B cell (primary cell): ENCODE results near the gene SGPL1. TPM values are rescaled to one million over a fixed set of nuclear protein-coding genes. Genes with fewer than 3 reads are reported as not detected.

Source experiments
- ATAC-seq: fragments of 200-7000 bp; cut with Tn5 transposase; one replicate; pipeline ENCODE4 v1.10.0; 2021; ENCODE audit warnings: low read depth, mild to moderate bottlenecking, moderate number of reproducible peaks, moderate library complexity
- CTCF ChIA-PET: fragments of 350-600 bp; sonication (Branson Sonifier 250); formaldehyde crosslinking; loops from one replicate; lab custom pipeline; 2021; ENCODE audit warnings: antibody characterized with exemption, inconsistent platforms; lab: Charles Lee
- POLR2A ChIA-PET: fragments of 350-600 bp; sonication (Branson Sonifier 250); formaldehyde crosslinking; loops from one replicate; lab custom pipeline; 2021; ENCODE audit warnings: antibody characterized with exemption; lab: Charles Lee
- DNase-seq: peaks from one replicate; pipeline ENCODE4 v3.0.0; 2013
- H2AFZ ChIP-seq: 2 replicates; pipeline ENCODE4 v1.6.1; 2012; ENCODE audit warnings: mild to moderate bottlenecking, low read depth, low read length; ENCODE audit not compliant: insufficient read depth, poor library complexity, severe bottlenecking
- H3K27ac ChIP-seq, 2 donors: 1 replicate in 1 of 2; 2 replicates in 1 of 2; pipeline ENCODE4 v1.5.1; 2012 to 2013; ENCODE audit warnings: low read length in 2 of 2, mild to moderate bottlenecking in 2 of 2, moderate library complexity in 1 of 2
- H3K27me3 ChIP-seq, 4 experiments: fragments of 200-600 bp in 1 of 4; sonication (generic) in 1 of 4; replicated peaks in 1 of 4; 1 replicate in 2 of 4; 2 replicates in 2 of 4; pipeline versions ENCODE4 v1.6.1 to v1.7.0; 2013 to 2016; ENCODE audit warnings: low read length in 3 of 4, mild to moderate bottlenecking in 2 of 4, mixed read lengths in 1 of 4, moderate library complexity in 1 of 4; ENCODE audit not compliant: insufficient read depth in 4 of 4, control insufficient read depth in 3 of 4; ENCODE audit errors: control extremely low read depth in 1 of 4
- H3K36me3 ChIP-seq, 2 experiments: replicated peaks in 1 of 2; 1 replicate in 1 of 2; 2 replicates in 1 of 2; pipeline versions ENCODE4 v1.6.1 to v1.7.1; 2013; ENCODE audit warnings: low read length in 1 of 2; ENCODE audit not compliant: insufficient read depth in 2 of 2, control insufficient read depth in 1 of 2; ENCODE audit errors: control extremely low read depth in 1 of 2, extremely low read depth in 1 of 2
- H3K4me1 ChIP-seq, 2 donors: fragments of 200-600 bp in 1 of 2; sonication (generic) in 1 of 2; 1 replicate in 1 of 2; 2 replicates in 1 of 2; pipeline versions ENCODE4 v1.5.1 to v1.6.1; 2013 to 2017; ENCODE audit warnings: low read length in 2 of 2; ENCODE audit not compliant: control insufficient read depth in 2 of 2, insufficient read depth in 2 of 2
- H3K4me2 ChIP-seq: replicated peaks from 2 replicates; pipeline ENCODE3; 2012; ENCODE audit warnings: mild to moderate bottlenecking, low read depth, low read length; ENCODE audit not compliant: poor library complexity, severe bottlenecking
- H3K4me3 ChIP-seq, 5 experiments: fragments of 200-600 bp in 1 of 5; sonication (generic) in 1 of 5; 1 replicate in 3 of 5; 2 replicates in 2 of 5; pipeline versions ENCODE4 v1.5.1 to v1.7.0; 2011 to 2016; ENCODE audit warnings: low read length in 4 of 5, mild to moderate bottlenecking in 4 of 5, low read depth in 2 of 5, control low read depth in 1 of 5, moderate library complexity in 1 of 5; ENCODE audit not compliant: insufficient read depth in 1 of 5; ENCODE audit errors: control extremely low read depth in 1 of 5, extremely low read depth in 1 of 5
- H3K79me2 ChIP-seq: fragments of 200-600 bp; sonication (generic); one replicate; pipeline ENCODE4 v1.6.0; 2016; ENCODE audit warnings: low read length; ENCODE audit not compliant: control insufficient read depth, insufficient read depth
- H3K9ac ChIP-seq: fragments of 200-600 bp; sonication (generic); 2 replicates; pipeline ENCODE4 v1.6.1; 2017; ENCODE audit warnings: mild to moderate bottlenecking, low read length, moderate library complexity
- H3K9me3 ChIP-seq, 3 donors: one replicate each; pipeline versions ENCODE4 v1.6.1 to v1.7.1; 2013; ENCODE audit warnings: low read length in 2 of 3; ENCODE audit not compliant: control insufficient read depth in 2 of 3, insufficient read depth in 1 of 3; ENCODE audit errors: control extremely low read depth in 1 of 3
- H4K20me1 ChIP-seq: 2 replicates; pipeline ENCODE4 v1.6.0; 2012; ENCODE audit warnings: mild to moderate bottlenecking, low read length; ENCODE audit not compliant: insufficient read depth, control insufficient read depth, poor library complexity, severe bottlenecking
- H3K27ac Mint-ChIP-seq: one replicate; pipeline ENCODE4 v1.8.0; 2021; ENCODE audit warnings: mixed read lengths
- H3K27me3 Mint-ChIP-seq: one replicate; pipeline ENCODE4 v1.8.0; 2021; ENCODE audit warnings: mixed read lengths
- H3K4me1 Mint-ChIP-seq: one replicate; pipeline ENCODE4 v1.8.0; 2021; ENCODE audit warnings: mixed read lengths
- H3K4me3 Mint-ChIP-seq: one replicate; pipeline ENCODE4 v1.8.0; 2021; ENCODE audit warnings: mixed read lengths
- H3K9me3 Mint-ChIP-seq: one replicate; pipeline ENCODE4 v1.8.0; 2022; ENCODE audit warnings: mixed read lengths; ENCODE audit not compliant: insufficient read depth
- EZH2 ChIP-seq: IDR thresholded peaks from 2 replicates; pipeline ENCODE4 v1.6.1; 2012; ENCODE audit warnings: borderline replicate concordance, low read depth, mild to moderate bottlenecking, moderate library complexity, low read length; ENCODE audit not compliant: insufficient read depth, poor library complexity, severe bottlenecking
- WGBS: methylation state at CpG from one replicate; pipeline ENCODE4 v1.1.5; 2013; ENCODE audit warnings: missing lambda C conversion rate; ENCODE audit not compliant: insufficient coverage; 5-methylcytosine and 5-hydroxymethylcytosine counted together
- intact Hi-C: fragments of 100-400 bp; cut with micrococcal nuclease; formaldehyde crosslinking; loops from one replicate; pipeline ENCODE4 v1.10.0; 2022
- polyA plus RNA-seq: library from polyadenylated mRNA; depleted of rRNA; stranded (reverse); fragments of >200 nt; gene quantifications from 2 replicates; pipeline ENCODE4 v1.2.3, GENCODE V29; 2012
- total RNA-seq, 2 donors: library from RNA; stranded (reverse); fragments of 120-200 nt in 1 of 2; gene quantifications; 1 replicate in 1 of 2; 2 replicates in 1 of 2; pipeline versions ENCODE4 v1.2.3 to v1.2.4, GENCODE V29; 2013 to 2022
- TF ChIP-seq, protein P1 (sequence below): fragments of 200-600 bp; IDR thresholded peaks from one replicate; pipeline ENCODE4 v1.8.0; 2022; ENCODE audit warnings: antibody characterized with exemption, mild to moderate bottlenecking

SGPL1 gene
- total and polyA plus RNA-seq, 2 donors (not counting 1 experiment from before 2014, with no cell fraction given) = 9.1 to 46.2 TPM

DNA sequence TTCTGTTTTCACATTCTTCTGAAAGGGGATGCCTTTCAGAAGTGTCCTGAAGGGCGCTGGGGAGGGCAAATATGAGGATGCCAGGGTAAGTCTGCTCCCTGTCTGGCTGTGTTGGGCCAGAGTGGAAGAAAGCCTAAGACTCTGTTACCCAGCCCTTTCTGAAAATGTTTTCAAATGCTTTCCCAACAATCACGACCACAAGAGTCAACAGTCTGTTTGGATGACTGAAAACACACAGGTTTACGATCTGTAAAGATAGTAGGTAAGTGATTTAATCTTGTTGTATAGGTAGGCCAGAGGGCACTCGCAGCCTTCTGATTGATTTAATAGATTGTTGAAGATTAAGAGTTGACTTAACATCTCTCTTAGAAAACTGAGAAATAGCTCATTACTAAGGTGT, 13.2 kb downstream of the SGPL1 start:
- Mint-ChIP-seq H3K4me1 (peaks cover 9% of the 10 kb centered on the region), H3K4me3 (no peak overlapping the region), H3K9me3 (no peaks in the 10 kb centered on the region), H3K27ac (no peak overlapping the region), H3K27me3 (no peaks in the 10 kb centered on the region)
- CTCF ChIA-PET = interaction anchor here (1.6 kb wide), 1 partner anchor 9 kb away, joined by 4 read pairs; no protein-coding TSS in a partner anchor
- H3K4me2 ChIP-seq = no peak overlapping the region
- peaks cover 30% of the 10 kb centered on the region for H3K79me2 ChIP-seq
- H3K4me1 ChIP-seq = no peaks in the 10 kb centered on the region
- ATAC-seq = no peak
- peaks cover 3 to 15% of the 10 kb centered on the region in 2 experiments for H3K36me3 ChIP-seq
- no peak for DNase-seq
- no peaks in the 10 kb centered on the region for H3K27me3 ChIP-seq
- H3K27ac ChIP-seq = no peak overlapping the region
- TF ChIP-seq, protein P1, sequence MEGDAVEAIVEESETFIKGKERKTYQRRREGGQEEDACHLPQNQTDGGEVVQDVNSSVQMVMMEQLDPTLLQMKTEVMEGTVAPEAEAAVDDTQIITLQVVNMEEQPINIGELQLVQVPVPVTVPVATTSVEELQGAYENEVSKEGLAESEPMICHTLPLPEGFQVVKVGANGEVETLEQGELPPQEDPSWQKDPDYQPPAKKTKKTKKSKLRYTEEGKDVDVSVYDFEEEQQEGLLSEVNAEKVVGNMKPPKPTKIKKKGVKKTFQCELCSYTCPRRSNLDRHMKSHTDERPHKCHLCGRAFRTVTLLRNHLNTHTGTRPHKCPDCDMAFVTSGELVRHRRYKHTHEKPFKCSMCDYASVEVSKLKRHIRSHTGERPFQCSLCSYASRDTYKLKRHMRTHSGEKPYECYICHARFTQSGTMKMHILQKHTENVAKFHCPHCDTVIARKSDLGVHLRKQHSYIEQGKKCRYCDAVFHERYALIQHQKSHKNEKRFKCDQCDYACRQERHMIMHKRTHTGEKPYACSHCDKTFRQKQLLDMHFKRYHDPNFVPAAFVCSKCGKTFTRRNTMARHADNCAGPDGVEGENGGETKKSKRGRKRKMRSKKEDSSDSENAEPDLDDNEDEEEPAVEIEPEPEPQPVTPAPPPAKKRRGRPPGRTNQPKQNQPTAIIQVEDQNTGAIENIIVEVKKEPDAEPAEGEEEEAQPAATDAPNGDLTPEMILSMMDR = no peak
- TF ChIP-seq EZH2 = no peak
- intact Hi-C loops = no loop called here
- no peak overlapping the region for H3K9ac ChIP-seq
- no peak overlapping the region for H2AFZ ChIP-seq
- WGBS = 100% methylated on average over 1 of the region's 4 CpGs
- no peaks in the 10 kb centered on the region for H3K9me3 ChIP-seq
- peaks cover 21% of the 10 kb centered on the region for H4K20me1 ChIP-seq
- POLR2A ChIA-PET = no interaction called here
- no peak overlapping the region for H3K4me3 ChIP-seq

DNA sequence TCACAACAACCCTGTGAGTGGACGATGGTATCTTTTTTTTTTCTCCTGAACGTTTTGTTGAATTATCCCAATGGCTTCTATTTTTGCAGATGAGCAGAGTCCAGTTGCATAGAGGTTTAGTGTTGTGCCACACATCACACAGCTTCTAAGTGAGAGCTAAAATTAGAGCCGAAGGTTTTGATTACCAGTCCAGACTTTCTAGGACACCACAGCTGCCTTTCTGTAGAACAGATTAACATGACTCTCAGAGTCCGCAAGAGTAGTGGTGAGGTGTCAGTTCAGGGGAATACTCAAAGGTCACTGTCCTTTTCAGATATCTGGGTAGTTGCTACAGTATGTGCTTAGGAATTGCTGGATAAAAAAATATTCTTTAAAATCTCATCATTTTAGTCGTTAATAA, 13.8 kb downstream of the SGPL1 start:
- POLR2A ChIA-PET = no interaction called here
- H3K9me3 ChIP-seq = no peaks in the 10 kb centered on the region
- Mint-ChIP-seq H3K27ac (no peak overlapping the region), H3K4me1 (peaks cover 7% of the 10 kb centered on the region), H3K27me3 (no peaks in the 10 kb centered on the region), H3K9me3 (no peaks in the 10 kb centered on the region), H3K4me3 (no peak overlapping the region)
- peaks cover 27% of the 10 kb centered on the region for H4K20me1 ChIP-seq
- H3K79me2 ChIP-seq = peaks cover 36% of the 10 kb centered on the region
- H3K9ac ChIP-seq = no peak overlapping the region
- ATAC-seq (no peak), DNase-seq (no peak)
- intact Hi-C loops = no loop called here
- WGBS = 100% methylated on average over 1 of the region's 5 CpGs
- H2AFZ ChIP-seq = no peak overlapping the region
- H3K36me3 ChIP-seq = peaks cover 3 to 15% of the 10 kb centered on the region in 2 experiments
- H3K27ac ChIP-seq = no peak overlapping the region
- TF ChIP-seq, protein P1 = no peak
- no peak for TF ChIP-seq EZH2
- H3K4me2 ChIP-seq = no peak overlapping the region
- no peak overlapping the region for H3K4me3 ChIP-seq
- CTCF ChIA-PET = interaction anchor here (1.6 kb wide), 1 partner anchor 10 kb away, joined by 4 read pairs; no protein-coding TSS in a partner anchor
- H3K4me1 ChIP-seq = no peaks in the 10 kb centered on the region
- no peaks in the 10 kb centered on the region for H3K27me3 ChIP-seq
